Posterior vena cava (tissue), 2 donors: ENCODE results near the gene TEAD1. TPM values are rescaled to one million over a fixed set of nuclear protein-coding genes. Genes with fewer than 3 reads are reported as not detected.

ENCODE experiments used
- DNase-seq: peaks from one replicate; pipeline ENCODE4 v3.0.0-alpha.2; 2020; ENCODE audit warnings: low spot score
- intact Hi-C, 2 donors: fragments of 100-400 bp; cut with DNase I; formaldehyde crosslinking; loops; one replicate each; pipeline versions ENCODE4 v1.14.1 to v1.14.2; 2022 to 2023
- total RNA-seq, 2 donors: library from RNA; stranded (reverse); fragmentation: NEBNext Ultra II Directional; extraction: Animal tissue kit (Norgen Biotek cat#: 25700); gene quantifications; one replicate each; pipeline ENCODE4 v1.2.1, GENCODE V29; 2021
- donor health status: DM: yes; HTN: yes; CAD: no.
- donor health status: DM: yes; HTN: yes; CAD: no.

TEAD1 gene
- total RNA-seq, 2 donors from 2014 or later, result 56.5 to 59.2 TPM

DNA sequence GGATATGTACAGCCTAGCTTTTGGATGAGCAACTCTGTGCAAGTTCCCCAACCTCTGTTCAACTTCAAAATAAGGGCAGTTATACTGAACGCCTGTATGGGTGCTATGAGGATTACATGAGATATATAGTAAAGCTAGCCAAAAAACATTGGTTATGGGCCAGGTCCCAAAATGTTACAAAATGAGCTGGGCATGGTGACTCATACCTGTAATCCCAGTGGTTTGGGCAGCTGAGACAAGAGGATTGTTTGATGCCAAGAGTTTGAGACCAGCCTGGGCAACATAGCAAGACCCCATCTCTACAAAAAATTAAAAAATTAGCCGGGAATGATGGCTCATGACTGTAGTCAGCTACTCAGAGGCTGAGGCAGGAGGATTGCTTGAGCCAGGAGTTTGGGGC is 118.4 kb downstream of the TEAD1 start:
- no peak for DNase-seq

DNA sequence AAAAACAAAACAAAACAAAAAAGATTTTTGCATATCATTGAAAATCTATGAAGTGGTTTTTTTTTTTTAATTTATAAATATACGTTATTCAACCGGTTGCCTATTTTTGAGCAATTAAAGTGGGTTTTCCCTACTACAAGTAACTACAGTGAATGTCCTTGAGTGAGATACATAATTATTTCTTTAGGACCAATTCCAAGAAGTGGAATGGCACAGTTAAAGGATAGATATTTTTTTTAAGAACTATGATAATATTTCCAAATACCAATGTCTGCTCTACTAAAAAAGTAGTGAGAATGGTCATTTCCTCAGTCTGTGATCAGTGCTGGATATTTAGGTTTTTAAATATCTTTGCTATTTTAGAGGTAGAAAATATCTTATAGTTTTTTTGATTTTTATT is 118.8 kb downstream of the TEAD1 start:
- intact Hi-C loops, result no loop called here
- DNase-seq, result no peak

More for the DNA sequence above, 118.4 kb downstream of the TEAD1 start:
- intact Hi-C loops, result no loop called here

DNA sequence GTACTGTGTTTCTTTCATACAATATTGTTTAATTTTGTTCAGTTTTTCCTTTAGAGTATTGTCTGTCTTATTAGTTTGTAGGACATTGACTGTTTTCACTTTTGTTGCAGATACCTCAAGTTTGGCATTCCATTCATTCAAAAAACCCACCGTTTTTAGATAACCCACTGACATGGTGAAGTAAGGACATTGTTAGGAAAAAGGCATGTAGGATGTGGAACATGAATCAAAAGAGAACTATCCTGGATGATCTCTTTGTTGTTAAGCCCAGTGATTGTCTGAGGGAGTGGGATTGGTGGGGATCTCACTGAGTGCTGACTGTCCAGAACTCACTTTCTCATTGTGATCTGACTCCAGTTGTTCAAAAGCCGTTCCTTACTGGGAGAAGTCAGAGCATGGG is 119.3 kb downstream of the TEAD1 start:
- DNase-seq, result no peak
- intact Hi-C loops, result no loop called here

DNA sequence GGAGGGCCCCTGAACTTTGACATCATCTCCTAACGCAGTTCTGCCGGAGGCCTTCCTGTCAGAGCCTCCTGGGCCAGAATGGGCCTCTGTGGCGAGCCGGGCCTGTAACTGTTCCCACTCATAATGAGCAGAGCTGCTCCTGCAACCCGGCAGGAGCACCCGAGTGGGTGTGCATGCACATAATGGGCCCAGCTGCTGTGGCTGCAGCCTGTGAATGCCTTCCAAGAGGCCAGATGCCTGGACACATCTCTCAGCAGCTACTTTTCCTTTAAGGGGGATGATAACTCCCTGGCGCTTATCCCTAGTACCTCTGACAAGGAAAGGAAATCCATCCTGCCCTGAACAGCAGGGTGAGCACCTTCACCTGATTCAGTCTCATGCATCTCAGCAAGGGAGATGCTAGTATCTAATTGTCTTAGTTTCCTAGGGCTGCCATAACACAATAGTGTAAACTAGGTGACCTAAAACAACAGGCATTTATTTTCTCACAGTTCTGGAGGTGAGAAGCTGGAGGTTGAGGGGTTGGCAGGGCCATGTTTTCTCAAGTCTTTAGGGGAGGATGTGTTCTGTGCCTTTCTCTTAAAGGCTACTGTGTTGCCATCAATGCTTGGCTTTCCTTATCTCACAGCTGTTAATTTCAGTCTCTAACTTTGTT is 120.5 kb downstream of the TEAD1 start:
- intact Hi-C loops, result no loop called here
- DNase-seq, result no peak

DNA sequence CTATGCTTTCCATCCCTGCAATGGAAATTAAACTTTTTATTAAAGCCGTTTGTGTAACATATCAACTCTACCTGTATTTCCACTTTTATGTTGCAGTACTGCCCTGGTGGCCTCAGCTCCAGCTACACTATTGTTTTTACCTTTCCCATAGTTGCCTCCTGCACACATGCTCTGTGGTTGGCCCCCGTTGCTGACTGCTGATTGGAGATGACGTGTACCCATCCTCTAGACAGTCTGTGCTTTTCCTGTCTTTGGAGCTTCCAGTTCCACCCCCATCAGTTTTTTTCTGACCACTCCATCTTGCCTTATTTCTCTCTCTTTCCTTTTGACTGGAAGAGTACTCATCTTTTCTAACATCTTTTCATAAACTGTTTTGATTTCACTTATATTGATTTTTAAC is 123.8 kb downstream of the TEAD1 start:
- no peak for DNase-seq
- intact Hi-C loops, result no loop called here

DNA sequence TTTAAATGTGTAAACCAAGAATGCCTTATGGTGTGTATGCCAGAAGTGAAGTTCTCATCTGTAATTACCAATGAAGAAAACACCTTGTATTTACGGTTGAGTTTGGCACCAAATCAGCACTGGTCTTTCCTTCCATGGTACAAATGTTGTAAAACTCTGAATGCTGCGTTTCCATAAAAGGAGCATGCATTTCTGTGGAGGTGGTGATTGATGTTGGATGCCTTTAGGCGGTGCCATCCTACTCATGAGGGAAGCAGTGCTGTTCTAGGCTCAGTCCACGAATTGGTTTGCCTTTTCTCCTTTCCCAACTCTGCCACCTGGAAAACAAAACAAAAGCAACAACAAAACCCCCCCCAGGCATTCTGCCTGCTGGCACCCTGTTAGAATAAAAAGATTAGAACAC is 124.4 kb downstream of the TEAD1 start:
- no peak for DNase-seq
- intact Hi-C loops, result no loop called here

DNA sequence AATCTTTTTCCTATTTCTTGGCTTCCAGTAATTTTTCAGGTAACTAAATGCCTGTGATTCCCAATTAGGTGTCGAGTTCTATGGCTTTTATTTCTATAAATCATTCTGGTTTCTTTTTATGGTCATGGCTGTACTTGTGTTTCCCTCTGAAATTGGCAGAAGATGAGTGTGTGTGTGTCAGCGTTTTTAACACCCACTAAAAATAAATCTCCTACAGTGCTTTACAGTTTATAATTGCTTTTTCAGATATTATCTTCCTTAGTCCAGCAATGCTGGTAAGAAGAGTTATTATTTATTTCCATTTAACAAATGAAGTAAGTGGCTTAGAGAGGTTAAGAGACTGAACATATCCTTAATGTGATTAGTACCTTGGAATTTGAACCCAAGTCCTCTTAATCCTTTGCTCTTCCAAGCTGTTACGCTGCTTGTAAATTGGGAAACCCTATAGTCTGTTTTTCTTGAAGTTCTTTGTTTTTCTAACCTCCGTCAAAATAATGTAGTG is 125.2 kb downstream of the TEAD1 start:
- intact Hi-C loops, result no loop called here
- no peak for DNase-seq

DNA sequence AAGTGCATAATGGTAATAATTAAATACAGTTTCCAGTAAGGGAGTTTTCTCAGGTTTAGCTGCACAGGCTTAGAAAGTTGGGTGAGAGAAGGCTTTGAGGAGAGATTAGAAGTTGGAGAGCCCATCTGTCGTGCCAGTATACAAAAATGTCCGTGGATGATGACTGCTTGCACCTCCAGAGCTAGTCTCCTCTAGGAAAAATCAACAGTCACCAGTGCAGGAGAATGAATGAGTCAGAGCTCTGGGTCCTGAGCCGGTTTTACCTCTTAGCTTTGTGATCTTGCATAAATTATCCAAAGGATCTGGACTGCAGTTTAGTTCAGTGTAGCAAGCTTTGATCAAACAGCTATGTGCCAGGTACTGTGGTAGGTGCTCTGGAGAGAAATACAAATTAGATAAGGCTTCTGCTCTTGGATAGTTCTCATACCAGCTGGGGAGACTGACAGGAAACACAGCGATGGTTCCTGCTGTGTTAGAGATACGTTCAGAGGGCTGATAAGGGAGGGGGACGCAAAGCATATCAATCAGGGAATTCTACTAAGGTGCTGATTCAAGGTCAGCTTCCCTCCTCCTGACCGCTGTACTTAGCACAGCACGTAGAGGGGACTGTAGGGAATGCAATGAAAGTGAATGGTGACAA is 125.9 kb downstream of the TEAD1 start:
- no peak for DNase-seq
- intact Hi-C loops, result loop anchor here in 1 of 2 donors (10.0 kb wide), 1 partner anchor 115 kb away; no protein-coding TSS in a partner anchor

DNA sequence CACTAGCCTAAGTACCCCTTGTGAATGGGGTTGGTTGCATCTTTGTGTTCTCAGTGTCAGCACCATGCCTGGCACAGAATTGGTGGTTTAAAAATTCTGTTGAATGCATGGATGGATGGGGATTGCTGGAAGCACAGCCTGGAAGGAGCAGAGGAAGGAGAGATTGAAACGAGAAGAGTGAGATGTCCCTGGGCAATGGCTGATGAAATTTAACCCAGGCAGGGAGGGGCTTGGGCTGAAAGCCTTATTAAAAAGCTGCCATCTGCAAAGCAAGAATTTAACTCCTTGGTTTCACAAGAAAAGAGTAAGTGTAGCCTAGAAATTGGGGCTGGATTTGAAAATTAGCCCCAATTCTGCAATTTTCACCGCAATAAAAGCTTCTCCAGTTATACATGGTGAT is 126.7 kb downstream of the TEAD1 start:
- intact Hi-C loops, result loop anchor here in 1 of 2 donors (10.0 kb wide), 1 partner anchor 116 kb away; no protein-coding TSS in a partner anchor
- no peak for DNase-seq

DNA sequence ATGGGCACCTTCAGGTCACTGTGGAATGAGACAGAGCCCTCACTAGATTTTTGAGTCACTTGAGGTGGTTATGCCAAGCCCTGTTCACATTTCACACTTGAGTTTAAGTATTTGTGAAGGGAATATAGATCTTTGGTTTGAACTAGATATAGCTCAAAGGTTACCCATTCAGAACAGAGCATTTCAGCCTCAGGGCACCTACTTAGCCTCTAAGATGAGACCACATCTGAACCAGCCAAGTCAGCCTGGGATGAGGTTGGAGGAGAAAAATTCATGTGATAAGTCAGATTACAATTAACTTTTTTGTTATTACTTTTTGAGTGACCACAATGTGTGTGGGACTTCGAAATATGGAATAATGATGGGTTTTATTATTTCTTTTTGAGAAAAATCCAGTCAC is 127.8 kb downstream of the TEAD1 start:
- no peak for DNase-seq
- intact Hi-C loops, result loop anchor here in 1 of 2 donors (10.0 kb wide), 1 partner anchor 117 kb away; no protein-coding TSS in a partner anchor

DNA sequence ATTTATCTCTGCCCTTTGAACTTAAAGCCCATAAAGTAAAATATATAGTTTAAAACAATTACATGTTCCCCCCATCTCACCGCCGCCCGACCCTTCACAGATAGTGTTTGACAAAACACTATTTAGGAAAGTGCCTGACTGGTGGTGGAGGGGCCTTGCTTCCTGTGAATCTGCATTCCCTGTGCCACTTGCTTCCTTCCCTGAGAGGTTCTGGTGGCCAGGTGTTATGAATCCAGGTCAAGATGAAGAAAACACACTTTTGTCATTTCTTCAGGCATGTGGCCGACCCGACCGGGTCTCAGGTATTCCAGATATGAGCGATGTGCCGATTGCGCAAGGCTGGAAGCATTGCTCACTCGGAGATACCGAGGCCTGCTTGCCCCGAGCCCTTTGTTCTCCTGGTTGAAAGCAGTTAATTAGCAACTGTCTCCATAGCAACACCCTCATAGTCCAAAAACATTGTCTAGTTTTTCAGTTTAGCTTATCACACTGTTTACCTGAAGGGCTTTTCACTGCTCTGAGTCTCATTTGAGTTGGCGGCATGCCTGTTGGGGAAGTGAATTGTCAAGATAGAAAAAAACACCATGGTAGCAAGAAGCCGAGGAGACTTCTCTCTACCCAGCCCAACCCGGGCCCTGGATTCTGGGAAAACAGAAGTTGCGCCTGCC is 128.3 kb downstream of the TEAD1 start:
- peak; percentile 75 for DNase-seq
- intact Hi-C loops, result loop anchor here in 1 of 2 donors (10.0 kb wide), 1 partner anchor 118 kb away; no protein-coding TSS in a partner anchor

DNA sequence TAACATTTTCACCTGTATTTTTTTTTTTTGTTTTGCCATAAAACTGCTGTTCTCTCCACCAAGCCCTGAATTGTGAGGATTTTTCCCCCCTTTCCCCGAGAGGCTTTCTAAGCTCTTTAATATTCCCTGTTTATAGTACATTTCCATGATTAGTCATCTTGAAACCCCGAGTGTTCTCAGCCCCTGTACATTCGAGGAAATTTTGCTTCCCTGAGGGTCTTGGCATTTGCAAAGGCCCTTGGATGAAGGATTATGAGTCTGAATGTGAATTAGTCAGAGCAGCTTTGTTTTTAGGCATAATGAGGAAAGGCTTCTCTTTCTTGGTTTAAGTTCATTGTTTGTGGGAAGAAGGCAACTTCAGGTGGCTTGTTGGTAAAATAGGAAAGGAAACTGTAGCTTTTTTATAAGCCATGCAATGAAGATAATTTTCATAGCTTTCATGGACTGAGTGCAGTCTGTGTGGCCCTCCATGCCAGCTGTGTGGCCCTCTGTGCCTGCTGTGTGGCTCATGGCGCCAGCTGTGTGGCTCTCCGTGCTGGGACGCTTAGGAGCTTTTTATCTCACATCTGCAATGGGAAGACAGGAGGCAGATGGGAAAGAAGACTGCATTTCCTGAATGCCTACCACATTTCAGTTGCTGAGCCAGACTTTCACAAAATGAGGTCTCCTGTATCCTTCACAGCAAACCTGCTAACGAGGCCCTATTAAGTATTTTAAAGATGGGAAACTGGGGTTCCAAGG is 129.0 kb downstream of the TEAD1 start:
- intact Hi-C loops, result loop anchor here in 1 of 2 donors (10.0 kb wide), 1 partner anchor 118 kb away; no protein-coding TSS in a partner anchor
- DNase-seq, result no peak

DNA sequence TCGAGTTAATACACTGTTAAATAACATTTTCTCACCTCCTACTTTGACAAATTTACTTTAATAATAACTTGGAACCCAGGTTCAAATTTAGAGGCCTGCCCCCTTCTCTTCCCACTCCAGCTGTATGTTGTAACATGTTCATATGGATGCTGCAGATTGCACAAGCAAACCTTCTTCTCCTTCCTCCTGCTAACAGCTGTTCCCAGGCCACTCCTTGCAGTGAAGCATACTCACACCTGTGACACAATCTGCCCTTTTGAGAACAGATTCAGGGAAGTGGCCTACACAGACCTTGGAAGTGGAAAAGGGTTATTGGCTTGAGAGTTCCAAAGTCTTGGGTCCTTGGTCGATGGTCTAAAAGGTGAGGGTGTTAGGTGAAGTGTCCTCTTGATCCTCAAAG is 131.9 kb downstream of the TEAD1 start:
- intact Hi-C loops, result loop anchor here in 1 of 2 donors (10.0 kb wide), 1 partner anchor 121 kb away; no protein-coding TSS in a partner anchor
- no peak for DNase-seq

DNA sequence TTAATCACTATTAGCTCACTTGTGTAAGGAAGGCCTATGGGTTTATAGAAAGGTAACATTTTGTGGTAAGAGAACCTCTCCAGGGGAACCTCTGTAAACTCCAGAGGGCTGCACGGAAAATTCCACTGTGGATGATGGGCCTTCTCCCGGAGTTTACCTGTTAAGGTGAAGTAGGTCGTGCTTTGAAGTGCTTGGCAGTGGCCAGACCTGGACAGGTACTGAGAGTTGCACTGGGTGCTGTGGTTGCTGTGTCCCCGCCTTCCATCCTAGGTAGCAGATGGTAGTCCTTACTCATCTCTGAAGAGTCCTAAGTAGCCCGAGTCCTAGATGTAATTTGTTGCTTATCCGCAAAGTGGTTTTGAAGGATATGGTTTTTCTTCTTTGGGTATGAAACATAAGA is 133.4 kb downstream of the TEAD1 start:
- no peak for DNase-seq
- intact Hi-C loops, result loop anchor here in 1 of 2 donors (10.0 kb wide), 1 partner anchor 123 kb away; no protein-coding TSS in a partner anchor

DNA sequence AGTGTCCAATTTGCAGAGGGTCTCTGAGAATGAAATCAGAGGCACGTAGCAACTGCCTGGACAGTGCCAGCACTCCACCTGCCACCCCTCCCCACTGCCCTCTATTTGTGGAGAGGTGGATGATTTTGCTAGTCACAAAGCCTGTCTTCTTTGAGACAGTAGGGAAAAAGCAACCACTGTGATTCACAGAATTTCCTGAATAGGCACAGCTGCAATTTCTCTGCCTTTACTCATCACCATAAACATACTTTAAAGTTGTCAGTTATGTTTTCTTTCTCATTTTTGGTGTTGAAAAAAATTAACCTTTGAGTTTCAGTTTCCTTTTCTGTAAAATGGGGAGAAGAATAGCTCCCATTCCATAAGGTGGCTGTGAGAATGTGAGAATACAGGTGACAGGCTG is 134.3 kb downstream of the TEAD1 start:
- intact Hi-C loops, result loop anchor here in 1 of 2 donors (10.0 kb wide), 1 partner anchor 124 kb away; no protein-coding TSS in a partner anchor
- DNase-seq, result no peak

DNA sequence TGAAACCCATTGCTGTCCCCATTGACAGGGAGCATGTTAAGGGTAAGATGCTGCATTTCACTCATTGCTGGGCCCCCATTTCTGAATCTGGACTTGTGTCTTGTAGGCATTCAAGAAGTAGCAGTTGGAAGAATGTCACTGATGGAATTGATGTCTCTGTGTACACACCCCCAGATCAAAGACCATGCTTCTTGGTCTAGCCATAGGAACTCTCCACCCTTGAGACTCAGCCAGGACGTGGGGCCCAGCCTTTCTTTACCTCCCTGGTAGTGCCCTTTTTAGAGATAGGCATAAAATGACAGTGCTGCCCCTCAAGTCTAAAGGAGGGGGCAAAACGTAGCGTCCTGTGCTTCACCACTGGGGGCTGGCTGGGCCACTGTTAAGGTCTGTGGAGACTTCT is 135.1 kb downstream of the TEAD1 start:
- intact Hi-C loops, result loop anchor here in 1 of 2 donors (10.0 kb wide), 1 partner anchor 125 kb away; no protein-coding TSS in a partner anchor

DNA sequence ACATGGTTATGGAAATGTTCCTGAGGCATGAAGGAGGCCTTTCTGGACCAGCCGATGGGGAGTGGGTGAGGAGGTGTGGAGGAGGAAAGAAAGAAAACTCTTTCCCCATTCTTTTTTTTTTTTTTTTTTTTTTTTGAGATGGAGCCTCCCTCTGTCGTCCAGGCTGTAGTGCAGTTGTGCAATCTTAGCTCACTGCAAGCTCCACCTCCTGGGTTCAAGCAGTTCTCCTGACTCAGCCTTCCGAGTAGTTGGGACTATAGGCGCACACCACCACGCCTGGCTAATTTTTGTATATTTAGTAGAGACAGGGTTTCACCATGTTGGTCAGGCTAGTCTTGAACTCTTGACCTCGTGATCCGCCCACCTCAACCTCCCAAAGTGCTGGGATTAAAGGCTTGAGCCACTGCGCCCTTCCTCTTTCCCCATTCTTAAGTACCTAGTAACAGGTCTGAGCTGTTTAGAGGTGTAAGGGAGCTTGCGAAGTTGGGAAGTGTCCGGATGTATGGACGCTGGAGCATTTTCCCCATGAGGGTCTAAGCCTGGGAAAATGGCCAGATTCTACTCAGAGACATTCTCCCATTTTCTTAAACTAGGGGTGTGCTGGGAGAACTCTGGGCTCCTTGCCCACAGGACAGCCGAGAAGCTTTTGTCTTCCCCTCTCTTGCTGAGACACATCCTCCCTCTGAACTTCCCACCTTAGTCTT is 135.8 kb downstream of the TEAD1 start:
- DNase-seq, result no peak
- intact Hi-C loops, result loop anchor here (10.0 kb wide), 2 partner anchors 125 to 135 kb away; partner anchors contain the start of gene TEAD1 (in 1 of the 2)

More for the DNA sequence above, 135.1 kb downstream of the TEAD1 start:
- no peak for DNase-seq

DNA sequence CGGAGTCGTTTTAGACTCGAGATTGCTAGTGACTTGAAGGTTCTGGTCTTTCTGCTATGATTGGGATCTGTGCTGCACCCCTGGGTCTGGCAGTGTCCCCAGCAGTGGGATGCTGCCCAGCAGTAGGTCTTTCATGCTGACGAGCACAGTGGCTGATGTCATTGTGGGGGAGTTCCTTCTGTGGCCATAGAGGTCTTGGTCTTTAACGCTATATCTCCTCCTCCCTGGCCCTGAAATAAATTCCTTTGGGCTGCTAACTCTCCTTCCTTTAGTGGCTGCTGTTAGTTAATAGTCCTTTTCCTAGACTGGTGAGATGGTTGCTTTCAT is 136.3 kb downstream of the TEAD1 start:
- peak; percentile 80 for DNase-seq
- intact Hi-C loops, result loop anchor here in 1 of 2 donors (10.0 kb wide), 1 partner anchor 136 kb away; the partner anchor contains the start of gene TEAD1
